ENCODE results near the gene C1orf21.

C1orf21 gene

GRCh38 chr1:184635980-184636431 is 249.2 kb downstream of the C1orf21 start:
- no peak for DNase-seq

DNA sequence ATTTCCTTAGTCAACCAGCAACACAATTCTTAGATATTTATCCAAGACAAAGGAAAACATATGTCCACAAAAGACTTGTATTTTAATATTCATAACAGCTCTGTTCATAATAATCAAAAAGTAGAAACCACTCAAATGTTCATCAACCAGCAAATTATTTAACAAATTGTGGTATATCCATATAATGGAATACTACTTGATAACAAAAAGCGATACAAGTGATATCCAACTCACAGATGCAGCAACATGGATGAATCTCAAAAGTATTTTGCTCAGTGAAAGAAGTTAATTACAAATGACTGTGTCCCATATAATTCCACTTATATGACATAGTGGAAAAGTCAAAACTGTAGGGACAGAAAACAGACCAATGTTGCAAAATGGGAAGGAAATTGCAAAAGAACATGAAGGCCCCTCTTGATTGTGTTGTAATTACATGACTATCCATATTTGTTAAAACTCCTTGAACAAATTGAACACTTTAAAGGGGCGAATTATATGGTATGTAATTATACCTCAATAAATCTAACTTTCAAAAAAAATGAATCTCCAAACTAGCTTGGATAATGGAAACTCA is 250.9 kb downstream of the C1orf21 start:
- DNase-seq = no peak

DNA sequence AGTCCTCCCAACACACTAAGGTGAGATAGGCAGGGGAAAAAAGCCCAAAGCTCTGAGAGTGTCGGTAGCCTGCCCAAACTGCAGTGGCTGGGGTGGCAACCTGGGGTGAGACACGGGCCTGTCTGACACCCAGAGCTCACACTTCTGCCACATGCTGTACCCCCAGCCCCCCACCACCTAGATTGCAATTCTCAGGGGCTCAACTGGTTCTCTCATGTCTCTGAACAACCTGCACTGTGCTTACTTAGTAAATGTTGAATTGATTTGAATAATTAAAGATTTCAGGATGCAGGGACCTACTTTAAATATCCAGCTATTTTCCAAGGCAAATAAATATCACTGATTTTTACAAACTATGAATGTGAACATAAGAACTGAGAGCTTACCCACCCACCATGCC is 252.4 kb downstream of the C1orf21 start:
- no peak for DNase-seq

GRCh38 chr1:184640505-184640904 is 253.7 kb downstream of the C1orf21 start:
- no peak for DNase-seq

DNA sequence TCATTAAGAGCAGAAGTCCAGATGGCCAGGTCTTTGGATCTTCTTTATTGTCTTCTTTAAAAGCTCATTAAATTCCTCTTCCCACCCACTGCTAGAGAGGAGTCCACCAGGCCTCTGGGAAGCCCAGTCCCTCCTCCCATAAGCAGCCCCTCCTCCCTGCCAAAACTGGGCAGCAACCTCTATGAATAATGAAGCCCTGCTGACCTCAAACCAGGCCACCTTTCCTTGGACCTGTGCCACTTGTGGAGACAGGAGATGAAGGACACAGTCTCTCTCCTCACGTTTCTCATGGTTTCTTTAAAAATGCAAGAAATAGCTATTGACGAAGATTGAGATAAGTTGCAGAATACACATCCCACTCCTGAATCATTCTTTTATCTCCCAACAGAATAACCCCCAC is 255.1 kb downstream of the C1orf21 start:
- DNase-seq = no peak

DNA sequence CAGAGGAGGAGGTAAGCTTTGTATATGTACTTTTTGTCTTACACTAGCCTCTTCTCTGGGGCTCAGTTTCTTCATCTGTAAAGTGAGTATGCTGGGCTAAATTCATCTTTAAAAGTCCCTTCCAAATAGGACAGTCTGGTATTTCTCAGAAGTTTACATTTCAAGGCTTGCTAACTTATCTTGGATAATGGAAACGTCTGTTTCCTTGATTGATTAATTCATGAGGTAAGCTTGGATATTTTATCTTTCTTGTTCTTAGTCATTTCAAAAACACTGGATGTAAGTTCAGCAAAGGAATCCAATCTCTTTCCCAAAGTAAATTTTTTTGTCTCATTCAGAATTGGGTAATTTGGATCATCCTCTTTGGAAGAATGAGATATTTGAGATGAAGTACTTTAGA is 256.8 kb downstream of the C1orf21 start:
- DNase-seq = no peak

GRCh38 chr1:184644771-184645170 is 257.9 kb downstream of the C1orf21 start:
- no peak for DNase-seq

- DNase-seq = no peak
Measured at GRCh38 chr1:184646178-184646701, 259.4 kb downstream of the C1orf21 start.

DNA sequence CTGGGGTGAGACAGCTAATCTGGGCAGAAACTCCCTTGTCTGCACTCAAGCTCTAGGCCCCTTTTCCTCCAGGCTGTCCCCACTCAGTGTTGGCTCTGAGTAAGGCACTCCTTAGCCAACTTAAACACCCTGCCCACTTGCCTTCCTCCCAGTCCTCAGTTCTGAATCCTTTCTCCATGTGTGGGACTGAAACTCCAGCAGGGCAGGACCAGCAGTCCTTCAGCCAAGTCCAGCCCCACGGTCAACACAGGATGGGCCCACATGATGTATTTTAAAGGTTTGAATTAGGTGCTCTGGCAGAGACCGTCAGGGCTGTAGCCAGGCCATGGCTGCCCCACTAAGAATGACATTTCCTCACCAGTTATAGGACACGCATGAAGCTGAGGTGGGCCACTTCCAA is 260.0 kb downstream of the C1orf21 start:
- no peak for DNase-seq

DNA sequence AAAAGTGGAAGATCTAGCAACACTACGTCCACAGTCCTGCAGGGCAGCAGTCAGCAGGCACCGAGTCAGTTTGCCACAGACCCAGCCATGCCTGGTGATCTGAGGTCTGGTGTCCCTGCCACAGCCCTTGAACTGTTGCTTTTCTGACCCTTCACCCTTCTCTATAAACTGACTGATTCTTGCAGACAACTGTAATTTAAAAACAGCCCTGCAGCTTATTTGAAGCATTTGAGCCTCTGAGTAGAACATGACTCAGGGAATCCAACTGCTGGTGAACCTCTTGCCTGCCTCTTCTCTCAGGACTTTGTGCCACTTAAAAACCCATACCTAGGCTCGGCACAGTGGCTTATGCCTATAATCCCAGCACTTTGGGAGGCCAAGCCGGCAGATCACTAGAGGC is 260.6 kb downstream of the C1orf21 start:
- DNase-seq = no peak

DNA sequence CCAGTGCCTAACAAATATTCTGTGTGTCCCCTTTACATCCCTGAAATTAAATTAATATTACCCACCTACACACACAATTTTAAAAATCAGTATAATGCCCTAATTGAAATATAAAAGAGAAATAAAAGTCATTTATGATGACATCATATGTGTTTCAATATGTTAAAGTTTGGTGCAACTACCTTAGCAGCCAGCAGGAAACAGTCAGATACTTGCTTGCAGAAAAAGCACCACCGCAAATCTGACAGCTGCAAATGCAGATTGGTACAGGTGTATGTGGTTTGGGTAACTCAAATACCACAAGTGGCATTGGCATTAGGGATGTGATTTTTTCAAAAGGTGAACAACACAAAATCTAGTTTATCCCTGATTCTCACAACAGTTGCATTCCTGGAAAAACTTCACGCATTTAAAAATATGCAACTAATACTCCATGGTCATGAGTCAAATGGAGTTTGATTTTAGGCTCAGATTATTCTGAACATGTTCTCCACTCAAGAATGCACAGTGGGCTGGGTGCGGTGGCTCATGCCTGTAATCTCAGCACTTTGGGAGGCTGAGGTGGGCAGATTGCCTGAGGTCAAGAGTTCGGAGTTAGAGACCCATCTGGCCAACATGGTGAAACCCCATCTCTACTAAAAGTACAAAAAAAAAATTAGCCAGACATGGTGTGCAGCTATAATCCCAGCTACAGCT is 261.5 kb downstream of the C1orf21 start:
- no peak for DNase-seq

GRCh38 chr1:184648856-184649201 is 262.0 kb downstream of the C1orf21 start:
- DNase-seq = no peak

GRCh38 chr1:184649451-184649888 is 262.6 kb downstream of the C1orf21 start:
- DNase-seq = no peak

DNA sequence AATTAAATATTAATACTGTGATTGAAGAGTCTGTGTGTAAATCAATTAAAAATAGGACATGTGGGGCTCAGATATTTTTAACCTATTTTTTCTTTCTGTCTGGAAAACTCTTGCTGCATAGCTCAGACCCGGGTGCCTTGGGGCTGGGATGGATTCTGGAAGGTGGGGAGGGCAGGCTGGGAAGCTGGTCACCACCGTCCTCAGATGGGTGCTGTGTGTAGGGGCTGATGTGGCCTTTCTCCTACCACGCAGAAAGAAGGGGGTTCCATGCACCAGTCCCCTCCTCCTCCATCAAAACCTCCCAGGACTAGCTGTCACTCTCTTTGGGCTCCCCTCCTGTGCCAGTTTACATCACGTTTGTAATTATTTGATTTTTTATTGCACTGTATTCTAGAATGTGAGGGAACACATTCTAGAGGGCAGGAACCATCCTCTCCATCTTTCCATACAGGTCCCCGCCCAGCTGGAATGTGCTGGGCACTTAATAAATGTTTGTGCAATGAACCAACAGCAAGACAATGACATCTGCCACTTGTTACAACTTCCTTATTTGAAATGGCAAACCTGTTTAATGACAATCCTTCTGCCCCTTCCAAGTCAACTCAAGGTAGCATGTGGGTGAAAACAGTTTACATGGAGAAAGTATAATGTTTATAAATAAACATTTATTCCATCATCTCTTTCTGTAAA is 263.5 kb downstream of the C1orf21 start:
- no peak for DNase-seq

DNA sequence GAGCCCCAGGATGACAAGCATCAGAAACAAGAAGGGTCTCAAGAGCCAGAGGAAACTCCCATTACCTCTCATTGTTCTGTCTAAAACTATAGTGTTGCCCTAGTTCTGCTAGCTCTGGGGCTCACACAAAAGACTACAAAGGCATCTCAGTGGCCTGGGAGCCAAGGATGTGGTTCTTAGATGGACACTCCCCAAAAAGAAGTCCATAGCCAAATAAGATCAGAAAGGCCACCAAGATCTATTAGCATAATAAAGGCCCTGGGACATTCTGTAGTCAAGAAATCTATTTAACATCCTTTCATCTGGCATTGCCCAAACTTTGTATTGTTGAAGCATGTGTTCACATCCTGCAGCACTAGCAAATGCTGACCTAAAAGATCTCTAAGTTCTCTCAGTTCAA is 268.4 kb downstream of the C1orf21 start:
- DNase-seq = no peak

DNA sequence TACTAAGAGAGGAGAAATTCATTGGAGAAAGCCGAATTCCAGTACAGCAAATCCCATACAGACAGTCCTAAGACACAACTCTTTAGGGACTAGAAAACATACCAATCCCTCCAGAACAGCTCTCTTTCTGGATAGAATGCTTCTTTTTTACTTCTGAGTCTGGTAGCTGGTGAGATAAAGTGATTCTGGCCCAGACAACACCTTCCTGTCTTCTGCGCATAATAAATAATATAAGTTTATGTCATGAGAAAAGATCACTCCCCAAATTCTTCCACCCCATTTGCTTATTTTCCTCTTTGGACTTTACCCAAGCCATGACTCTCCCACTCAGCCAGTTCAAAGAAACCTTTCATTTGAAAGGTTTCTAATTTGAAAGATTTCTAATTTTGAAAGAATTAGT is 269.4 kb downstream of the C1orf21 start:
- DNase-seq = no peak

DNA sequence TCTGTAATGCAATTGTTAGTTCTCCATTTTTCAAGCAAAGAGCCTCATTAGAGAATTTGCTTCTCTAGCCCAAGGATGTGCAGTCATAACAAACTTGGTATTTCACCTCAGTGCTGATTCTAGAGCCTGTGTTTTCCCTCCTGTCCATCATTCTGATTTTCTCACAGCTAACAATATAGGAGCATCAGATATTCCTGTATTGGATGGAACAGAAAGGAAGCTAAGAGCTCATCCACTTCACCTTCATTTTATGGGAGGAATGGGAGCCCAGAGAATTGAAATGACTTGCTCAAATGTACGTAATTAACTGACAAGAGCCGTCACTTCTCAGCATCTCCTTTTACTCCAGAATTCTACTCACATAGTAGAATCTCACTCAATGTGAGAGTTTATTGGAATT is 271.2 kb downstream of the C1orf21 start:
- DNase-seq = no peak

DNA sequence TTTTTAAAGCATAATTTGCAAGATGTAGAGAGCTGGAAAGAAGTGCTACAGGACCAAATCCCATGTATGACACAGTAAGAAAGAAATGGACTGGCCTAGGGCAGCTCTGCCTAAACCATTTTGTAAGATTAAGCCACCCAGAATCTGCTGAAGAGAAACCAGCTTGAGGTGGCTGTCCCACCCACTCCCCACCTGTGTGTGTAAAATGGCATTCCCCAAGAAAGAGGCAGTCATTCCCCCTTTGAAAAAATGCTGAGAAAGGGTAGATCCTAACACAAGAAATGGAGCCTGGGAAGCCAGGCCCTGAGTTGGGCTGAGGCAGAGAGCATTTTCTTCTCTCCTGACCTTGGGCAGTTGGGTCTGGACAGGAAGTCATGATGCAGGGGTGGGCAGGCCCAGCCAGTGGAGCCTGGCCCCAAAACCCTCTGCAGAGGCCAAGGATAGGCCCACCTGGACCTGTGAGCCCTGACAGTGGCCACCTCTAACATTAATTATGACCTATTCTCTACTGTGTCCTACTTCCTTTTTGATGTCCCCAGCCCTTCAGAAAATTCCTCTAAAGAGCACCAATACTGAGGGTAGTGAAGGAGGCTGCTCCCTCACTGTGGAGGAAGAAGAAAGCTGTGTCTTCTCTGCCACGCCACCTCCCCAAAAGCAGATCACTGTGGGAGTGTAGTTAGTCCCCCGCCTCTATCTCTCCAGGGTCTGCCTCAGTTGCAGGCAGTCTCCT is 273.8 kb downstream of the C1orf21 start:
- no peak for DNase-seq

GRCh38 chr1:184661801-184662200 is 275.0 kb downstream of the C1orf21 start:
- no peak for DNase-seq

GRCh38 chr1:184664042-184664660 is 277.3 kb downstream of the C1orf21 start:
- peak; percentile 67 for DNase-seq

DNA sequence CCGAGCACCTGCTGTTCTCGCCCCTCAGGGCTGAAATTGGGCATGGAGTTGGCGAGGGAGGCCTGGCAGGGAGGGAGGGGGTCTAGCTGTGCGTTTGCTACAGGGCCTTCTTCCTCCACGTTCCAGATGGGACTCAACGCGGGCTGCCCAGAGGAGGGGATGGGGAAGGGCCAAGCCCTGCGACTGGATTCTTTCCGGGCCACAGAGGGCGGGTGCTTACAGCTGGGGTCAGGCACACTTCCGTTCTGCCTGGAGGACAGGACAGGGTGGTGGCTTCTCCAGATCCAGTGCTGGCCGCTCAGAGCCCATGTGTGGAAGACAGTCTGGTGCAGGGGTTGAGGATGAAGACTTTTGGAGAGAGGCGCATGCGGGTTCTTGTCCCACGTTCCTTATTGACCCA is 277.8 kb downstream of the C1orf21 start:
- DNase-seq = no peak

- no peak for DNase-seq
Measured at GRCh38 chr1:184665360-184665759, 278.5 kb downstream of the C1orf21 start.

GRCh38 chr1:184669391-184669790 is 282.6 kb downstream of the C1orf21 start:
- DNase-seq = no peak

Data from activated CD4-positive, alpha-beta T cell treated with anti-CD3 and anti-CD28 coated beads, Interleukin-2, Interleukin-6, amounts not matched to agents 100 ng/mL and 50 ng/mL, durations not matched to agents 16 hours and 8 hours (primary cell).